HEK293 (cell line): ENCODE measurements around the gene FKBP8.

Experiments used
- CTCF ChIA-PET: fragments of 350-600 bp; formaldehyde crosslinking; extraction: SDS; loops from one replicate; lab custom pipeline; 2021; ENCODE audit warnings: antibody characterized with exemption; lab: Yijun Ruan, JAX
- POLR2A ChIA-PET: fragments of 300-600 bp; formaldehyde crosslinking; extraction: SDS; loops from one replicate; lab custom pipeline; 2020; ENCODE audit warnings: antibody characterized with exemption, inconsistent platforms; lab: Yijun Ruan, JAX
- H3K27ac ChIP-seq: fragments of 200-500 bp; sonication (Bioruptor generic); 2 replicates; pipeline ENCODE4 v1.5.1; 2014; ENCODE audit warnings: low read depth, low read length, control low read depth, inconsistent platforms; ENCODE audit errors: extremely low read depth
- H3K36me3 ChIP-seq, 2 experiments: fragments of 200-500 bp in 1 of 2; sonication (Bioruptor generic) in 1 of 2; 1 replicate in 1 of 2; 2 replicates in 1 of 2; pipeline ENCODE4 v1.5.1; 2014 to 2017; ENCODE audit warnings: inconsistent platforms in 2 of 2, low read length in 2 of 2; ENCODE audit not compliant: control insufficient read depth in 2 of 2, insufficient read depth in 1 of 2
- H3K4me1 ChIP-seq: fragments of 200-500 bp; sonication (Bioruptor generic); 2 replicates; pipeline ENCODE4 v1.5.1; 2014; ENCODE audit warnings: mild to moderate bottlenecking, low read length, inconsistent platforms; ENCODE audit not compliant: control insufficient read depth, insufficient read depth
- H3K4me3 ChIP-seq: 2 replicates; pipeline ENCODE4 v1.5.1; 2011; ENCODE audit warnings: low read depth, mild to moderate bottlenecking, control low read depth, low read length, moderate library complexity
- H3K9me3 ChIP-seq: fragments of 200-500 bp; sonication (Bioruptor generic); 2 replicates; pipeline ENCODE4 v1.5.1; 2014; ENCODE audit warnings: low read depth, low read length, inconsistent platforms; ENCODE audit not compliant: control insufficient read depth, insufficient read depth
- EGR2 ChIP-seq: fragments of 450-650 bp; formaldehyde crosslinking; IDR thresholded peaks from 2 replicates; pipeline ENCODE4 v1.5.1; 2016; ENCODE audit warnings: low read depth, missing biosample characterization, missing genetic modification characterization
- PATZ1 ChIP-seq: fragments of 450-650 bp; formaldehyde crosslinking; IDR thresholded peaks from 2 replicates; pipeline ENCODE4 v1.5.1; 2016; ENCODE audit warnings: missing biosample characterization, missing genetic modification characterization
- PRDM2 ChIP-seq: fragments of 450-650 bp; formaldehyde crosslinking; IDR thresholded peaks from 2 replicates; pipeline ENCODE4 v1.5.1; 2016; ENCODE audit warnings: missing biosample characterization, missing genetic modification characterization, borderline replicate concordance
- SCRT2 ChIP-seq: fragments of 450-650 bp; formaldehyde crosslinking; IDR thresholded peaks from 2 replicates; pipeline ENCODE4 v1.5.1; 2016; ENCODE audit warnings: missing biosample characterization, missing genetic modification characterization
- YY2 ChIP-seq: fragments of 450-650 bp; formaldehyde crosslinking; IDR thresholded peaks from 2 replicates; pipeline ENCODE4 v1.5.1; 2016; ENCODE audit warnings: missing biosample characterization, missing genetic modification characterization
- ZBTB6 ChIP-seq: fragments of 450-650 bp; formaldehyde crosslinking; IDR thresholded peaks from 2 replicates; pipeline ENCODE4 v1.5.1; 2017; ENCODE audit warnings: missing biosample characterization, missing genetic modification characterization
- ZBTB7A ChIP-seq: fragments of 450-650 bp; formaldehyde crosslinking; IDR thresholded peaks from 2 replicates; pipeline ENCODE4 v1.5.1; 2016; ENCODE audit warnings: low read depth, missing biosample characterization, missing genetic modification characterization
- ZBTB8A ChIP-seq: fragments of 450-650 bp; formaldehyde crosslinking; IDR thresholded peaks from 2 replicates; pipeline ENCODE4 v1.5.1; 2016; ENCODE audit warnings: missing biosample characterization, missing genetic modification characterization
- ZIC2 ChIP-seq: fragments of 450-650 bp; formaldehyde crosslinking; IDR thresholded peaks from 2 replicates; pipeline ENCODE4 v1.5.1; 2016; ENCODE audit warnings: missing biosample characterization, missing genetic modification characterization
- ZNF112 ChIP-seq: fragments of 450-650 bp; formaldehyde crosslinking; IDR thresholded peaks from 2 replicates; pipeline ENCODE4 v1.5.0; 2017; ENCODE audit warnings: missing biosample characterization, missing genetic modification characterization
- ZNF146 ChIP-seq: fragments of 450-650 bp; formaldehyde crosslinking; IDR thresholded peaks from 2 replicates; pipeline ENCODE4 v1.5.1; 2016; ENCODE audit warnings: missing biosample characterization, missing genetic modification characterization
- ZNF184 ChIP-seq: fragments of 450-650 bp; IDR thresholded peaks from 2 replicates; pipeline ENCODE4 v1.5.1; 2018; ENCODE audit warnings: missing biosample characterization, mild to moderate bottlenecking, missing genetic modification characterization
- ZNF19 ChIP-seq: fragments of 450-650 bp; formaldehyde crosslinking; IDR thresholded peaks from 2 replicates; pipeline ENCODE4; 2016; ENCODE audit warnings: missing biosample characterization, missing genetic modification characterization, low read depth
- ZNF324 ChIP-seq: fragments of 450-650 bp; formaldehyde crosslinking; IDR thresholded peaks from 2 replicates; pipeline ENCODE4 v1.5.1; 2016; ENCODE audit warnings: missing biosample characterization, missing genetic modification characterization
- ZNF394 ChIP-seq: fragments of 450-650 bp; formaldehyde crosslinking; IDR thresholded peaks from 2 replicates; pipeline ENCODE4 v1.5.1; 2016; ENCODE audit warnings: missing biosample characterization, missing genetic modification characterization, mild to moderate bottlenecking, moderate library complexity, borderline replicate concordance
- ZNF549 ChIP-seq: fragments of 450-650 bp; IDR thresholded peaks from 2 replicates; pipeline ENCODE4 v1.5.1; 2018; ENCODE audit warnings: missing biosample characterization, missing genetic modification characterization, mild to moderate bottlenecking, inconsistent platforms, moderate library complexity
- ZNF701 ChIP-seq: fragments of 450-650 bp; formaldehyde crosslinking; IDR thresholded peaks from 2 replicates; pipeline ENCODE4 v1.5.1; 2016; ENCODE audit warnings: missing biosample characterization, missing genetic modification characterization
- ZNF776 ChIP-seq: fragments of 450-650 bp; formaldehyde crosslinking; IDR thresholded peaks from 2 replicates; pipeline ENCODE4 v1.5.0; 2017; ENCODE audit warnings: missing biosample characterization, missing genetic modification characterization, borderline replicate concordance
- ZNF830 ChIP-seq: fragments of 450-650 bp; IDR thresholded peaks from 2 replicates; pipeline ENCODE4 v1.5.0; 2018; ENCODE audit warnings: missing biosample characterization, missing genetic modification characterization, low read depth, mild to moderate bottlenecking, moderate library complexity

FKBP8 gene

GRCh38 chr19:18589380-18590272 is 46.3 kb upstream of the FKBP8 start (continued):
- no peak for TF ChIP-seq PATZ1 (tag by site-specific recombination)
- TF ChIP-seq ZNF830, result no peak
- TF ChIP-seq ZIC2 (tag by site-specific recombination), result peak; percentile 81
- TF ChIP-seq ZNF19 (tag by site-specific recombination), result no peak
- TF ChIP-seq SCRT2, result no peak
- peak; percentile 81 for TF ChIP-seq ZBTB6

GRCh38 chr19:18588611-18589379 is 45.4 kb upstream of the FKBP8 start, which contains the start of gene REX1BD:
Gene REX1BD (plus strand): TSS chr19:18588798. CDS start chr19:18588802, 4 bp downstream.
- ChIA-PET POLR2A (interaction anchor here (0.6 to 5.7 kb wide), 28 partner anchors 8 to 331 kb away, joined by 3 to 60 read pairs (median 4); partner anchors contain the start of genes COPE, DDX49, ELL and FKBP8), CTCF (interaction anchor here (0.6 to 2.1 kb wide), 21 partner anchors 8 to 256 kb away, joined by 3 to 15 read pairs (median 4); no protein-coding TSS in a partner anchor)
- Histone ChIP-seq H3K9me3 (no peaks in the 10 kb centered on the region), H3K4me3 (peak within 1 kb of the TSS; percentile 75), H3K27ac (peak within 1 kb of the TSS; percentile 77), H3K36me3 (peaks cover 0 to 6% of the 10 kb centered on the region in 2 experiments; a peak in 1 of 3 replicates), H3K4me1 (no peaks in the 10 kb centered on the region)
- TF ChIP-seq ZNF701 (tag by site-specific recombination), result no peak
- TF ChIP-seq ZNF112, result no peak
- peak; percentile 79 for TF ChIP-seq ZBTB6
- peak; percentile 75; the same call in 1 of the 2 replicates for TF ChIP-seq ZNF184 (tag by site-specific recombination)
- no peak for TF ChIP-seq PRDM2 (tag by site-specific recombination)
- TF ChIP-seq ZNF324 (tag by site-specific recombination), result peak; percentile 95
- TF ChIP-seq ZNF549 (tag by site-specific recombination), result no peak
- peak; percentile 75 for TF ChIP-seq ZNF394 (tag by site-specific recombination)
- TF ChIP-seq ZNF146, result peak; percentile 35; the same call in 1 of the 2 replicates
- TF ChIP-seq ZNF776 (tag by site-specific recombination), result no peak
- no peak for TF ChIP-seq ZBTB7A (tag by site-specific recombination)
- TF ChIP-seq EGR2 (tag by site-specific recombination), result peak; percentile 94
- TF ChIP-seq YY2 (tag by site-specific recombination), result peak; percentile 70
- peak; percentile 99 for TF ChIP-seq ZBTB8A (tag by site-specific recombination)
- TF ChIP-seq PATZ1 (tag by site-specific recombination), result peak; percentile 100
